Measurements from ENCODE around the gene LDLRAD4. TPM values are rescaled to one million over a fixed set of nuclear protein-coding genes. Genes with fewer than 3 reads are reported as not detected.

The LDLRAD4 gene
- total RNA-seq, 1 donor from 2014 or later: 34.1 TPM

DNA sequence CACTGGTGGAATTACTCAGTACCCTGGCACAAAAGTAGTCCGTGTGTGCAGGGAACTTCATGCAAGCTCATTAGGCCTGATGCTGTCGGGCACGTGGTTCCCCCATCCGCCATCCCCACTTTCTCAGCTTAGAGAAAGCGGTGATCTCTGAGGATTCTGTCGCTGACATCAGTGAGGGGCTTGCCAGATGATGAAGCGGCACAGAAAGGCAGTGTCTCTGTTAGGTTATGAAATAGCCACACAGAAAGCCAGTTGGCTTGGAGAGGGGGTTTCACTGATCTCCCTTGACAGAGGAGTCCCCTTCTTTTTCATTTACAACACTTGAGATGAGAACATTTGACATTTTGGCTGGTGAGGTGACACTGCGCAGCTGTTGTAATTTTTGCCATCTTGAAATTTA lies 328.1 kb downstream of the LDLRAD4 start:
- peaks cover 7% of the 10 kb centered on the region for H3K4me1 Mint-ChIP-seq (ENCODE audit: unreplicated experiment)
- H3K27me3 Mint-ChIP-seq (ENCODE audit: unreplicated experiment): no peaks in the 10 kb centered on the region
- H3K4me3 Mint-ChIP-seq (ENCODE audit: unreplicated experiment): no peak overlapping the region
- DNase-seq (ENCODE audit: low spot score): no peak
- no peaks in the 10 kb centered on the region for H3K9me3 Mint-ChIP-seq (ENCODE audit: unreplicated experiment)
- TF ChIP-seq, protein P1, sequence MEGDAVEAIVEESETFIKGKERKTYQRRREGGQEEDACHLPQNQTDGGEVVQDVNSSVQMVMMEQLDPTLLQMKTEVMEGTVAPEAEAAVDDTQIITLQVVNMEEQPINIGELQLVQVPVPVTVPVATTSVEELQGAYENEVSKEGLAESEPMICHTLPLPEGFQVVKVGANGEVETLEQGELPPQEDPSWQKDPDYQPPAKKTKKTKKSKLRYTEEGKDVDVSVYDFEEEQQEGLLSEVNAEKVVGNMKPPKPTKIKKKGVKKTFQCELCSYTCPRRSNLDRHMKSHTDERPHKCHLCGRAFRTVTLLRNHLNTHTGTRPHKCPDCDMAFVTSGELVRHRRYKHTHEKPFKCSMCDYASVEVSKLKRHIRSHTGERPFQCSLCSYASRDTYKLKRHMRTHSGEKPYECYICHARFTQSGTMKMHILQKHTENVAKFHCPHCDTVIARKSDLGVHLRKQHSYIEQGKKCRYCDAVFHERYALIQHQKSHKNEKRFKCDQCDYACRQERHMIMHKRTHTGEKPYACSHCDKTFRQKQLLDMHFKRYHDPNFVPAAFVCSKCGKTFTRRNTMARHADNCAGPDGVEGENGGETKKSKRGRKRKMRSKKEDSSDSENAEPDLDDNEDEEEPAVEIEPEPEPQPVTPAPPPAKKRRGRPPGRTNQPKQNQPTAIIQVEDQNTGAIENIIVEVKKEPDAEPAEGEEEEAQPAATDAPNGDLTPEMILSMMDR (IDR thresholded peaks at IDR 0.05; ENCODE audit: unreplicated experiment): no peak
- peaks cover 3% of the 10 kb centered on the region for H3K36me3 Mint-ChIP-seq (ENCODE audit: low read depth, unreplicated experiment)
- no peak overlapping the region for H3K27ac Mint-ChIP-seq (ENCODE audit: unreplicated experiment)

DNA sequence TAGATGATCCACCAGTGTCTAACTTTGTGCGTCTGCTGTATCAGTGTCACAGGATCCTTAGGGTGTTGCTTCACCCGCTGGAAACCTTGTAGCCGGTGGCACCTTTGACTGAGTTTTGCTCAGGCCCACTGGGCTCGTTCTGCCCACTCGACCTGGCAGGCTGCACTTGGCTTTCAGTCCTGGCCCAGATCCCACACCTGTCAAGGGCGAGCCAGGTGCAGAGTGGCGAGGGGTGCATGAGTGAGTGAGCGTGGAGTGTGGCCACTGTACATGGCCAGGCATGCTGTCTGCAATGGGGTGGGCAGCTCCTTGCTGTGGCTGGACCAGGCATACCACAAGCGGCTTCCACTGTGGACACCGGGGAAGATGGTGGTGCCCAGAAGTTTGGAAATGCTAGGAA lies 328.8 kb downstream of the LDLRAD4 start:
- Mint-ChIP-seq H3K4me1 (ENCODE audit: unreplicated experiment) (peaks cover 4% of the 10 kb centered on the region), H3K9me3 (ENCODE audit: unreplicated experiment) (no peaks in the 10 kb centered on the region), H3K36me3 (ENCODE audit: low read depth, unreplicated experiment) (peaks cover 3% of the 10 kb centered on the region), H3K27me3 (ENCODE audit: unreplicated experiment) (no peaks in the 10 kb centered on the region), H3K4me3 (ENCODE audit: unreplicated experiment) (no peak overlapping the region), H3K27ac (ENCODE audit: unreplicated experiment) (no peak overlapping the region)
- no peak for DNase-seq (ENCODE audit: low spot score)
- TF ChIP-seq, protein P1 (IDR thresholded peaks at IDR 0.05; ENCODE audit: unreplicated experiment): no peak

DNA sequence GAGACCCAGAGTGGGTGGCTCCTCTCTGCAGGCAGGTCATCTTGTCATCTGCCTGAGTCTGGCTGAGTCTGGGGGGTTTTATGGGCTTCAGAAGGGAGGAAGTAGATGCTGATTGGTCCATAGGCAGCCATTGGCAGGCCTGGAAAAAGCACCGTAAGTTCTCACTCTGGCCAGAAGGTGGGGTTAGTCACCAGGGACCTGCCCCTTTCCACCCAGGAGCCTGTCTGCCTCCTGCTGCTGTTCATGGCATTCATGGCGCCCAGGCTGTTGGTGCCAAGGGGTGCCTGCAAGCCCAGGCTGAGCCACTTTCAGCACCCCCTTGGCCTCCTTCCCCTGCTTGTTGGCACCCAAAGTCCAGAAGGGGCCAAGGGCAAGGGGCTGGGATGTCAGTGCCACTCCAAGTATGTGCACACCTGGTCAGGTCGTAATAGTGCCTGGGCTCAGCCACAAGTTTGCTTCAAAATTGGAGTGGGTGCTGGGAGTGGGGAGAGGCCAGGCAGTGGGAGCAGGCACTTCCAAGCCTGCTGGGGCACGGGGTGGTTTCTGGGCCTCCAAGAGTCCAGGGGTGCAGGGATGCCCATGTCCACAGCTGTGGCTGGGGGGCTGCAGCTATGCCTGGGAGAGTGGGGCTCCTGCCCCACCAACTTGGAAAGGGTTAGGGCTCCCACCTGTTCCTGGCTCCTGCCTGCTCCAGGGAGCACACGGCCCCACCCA lies 329.7 kb downstream of the LDLRAD4 start:
- H3K4me1 Mint-ChIP-seq (ENCODE audit: unreplicated experiment): no peaks in the 10 kb centered on the region
- no peaks in the 10 kb centered on the region for H3K9me3 Mint-ChIP-seq (ENCODE audit: unreplicated experiment)
- no peak overlapping the region for H3K27ac Mint-ChIP-seq (ENCODE audit: unreplicated experiment)
- TF ChIP-seq, protein P1 (IDR thresholded peaks at IDR 0.05; ENCODE audit: unreplicated experiment): no peak
- peaks cover 3% of the 10 kb centered on the region for H3K36me3 Mint-ChIP-seq (ENCODE audit: low read depth, unreplicated experiment)
- H3K27me3 Mint-ChIP-seq (ENCODE audit: unreplicated experiment): no peaks in the 10 kb centered on the region
- no peak overlapping the region for H3K4me3 Mint-ChIP-seq (ENCODE audit: unreplicated experiment)
- DNase-seq (ENCODE audit: low spot score): no peak

DNA sequence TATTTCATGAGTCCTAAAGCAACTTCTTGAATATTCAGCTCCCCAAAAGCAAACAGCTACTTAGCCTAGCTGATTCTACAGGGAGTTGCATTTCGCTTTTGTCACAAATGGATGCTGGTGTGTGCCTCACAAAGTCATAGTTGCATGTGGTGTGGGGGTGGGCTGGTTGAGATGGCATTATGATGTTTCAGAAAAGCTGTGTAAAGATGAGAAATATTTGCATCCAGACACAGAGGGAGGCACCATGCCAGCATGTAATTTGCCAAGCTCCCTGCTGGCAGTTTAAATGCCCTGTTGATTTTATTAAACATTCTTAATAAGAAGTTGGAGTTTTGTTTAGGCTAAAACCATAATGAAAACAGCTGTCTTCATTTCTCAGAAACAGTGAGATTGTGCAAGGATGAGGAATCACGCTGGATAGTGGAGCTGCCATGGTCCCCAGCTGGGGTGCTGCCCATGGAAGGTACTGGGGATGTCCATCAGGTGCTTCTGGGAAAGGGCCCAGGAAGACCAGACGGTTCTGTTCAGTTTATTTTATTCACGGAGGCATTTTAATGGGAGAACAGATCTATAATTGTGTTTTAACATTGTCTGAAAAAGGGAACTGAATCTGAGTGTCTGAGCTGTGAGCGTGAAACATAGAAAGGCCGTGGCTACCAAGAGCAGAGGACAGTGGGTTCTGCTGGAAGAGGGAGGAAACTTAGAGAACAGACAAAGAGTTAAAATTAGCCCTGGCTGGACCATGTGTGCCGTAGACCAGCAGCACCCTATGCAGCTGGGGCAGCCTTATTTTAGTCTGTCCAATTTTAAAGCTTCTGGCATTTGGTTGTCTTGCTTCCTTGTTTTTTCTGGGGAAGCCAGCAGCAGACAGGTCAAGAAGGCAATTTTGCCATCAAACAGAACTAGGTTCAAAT lies 330.7 kb downstream of the LDLRAD4 start:
- no peaks in the 10 kb centered on the region for H3K9me3 Mint-ChIP-seq (ENCODE audit: unreplicated experiment)
- no peaks in the 10 kb centered on the region for H3K4me1 Mint-ChIP-seq (ENCODE audit: unreplicated experiment)
- H3K27me3 Mint-ChIP-seq (ENCODE audit: unreplicated experiment): no peaks in the 10 kb centered on the region
- no peak overlapping the region for H3K4me3 Mint-ChIP-seq (ENCODE audit: unreplicated experiment)
- TF ChIP-seq, protein P1 (IDR thresholded peaks at IDR 0.05; ENCODE audit: unreplicated experiment): no peak
- peaks cover 3% of the 10 kb centered on the region for H3K36me3 Mint-ChIP-seq (ENCODE audit: low read depth, unreplicated experiment)
- H3K27ac Mint-ChIP-seq (ENCODE audit: unreplicated experiment): no peak overlapping the region
- no peak for DNase-seq (ENCODE audit: low spot score)

DNA sequence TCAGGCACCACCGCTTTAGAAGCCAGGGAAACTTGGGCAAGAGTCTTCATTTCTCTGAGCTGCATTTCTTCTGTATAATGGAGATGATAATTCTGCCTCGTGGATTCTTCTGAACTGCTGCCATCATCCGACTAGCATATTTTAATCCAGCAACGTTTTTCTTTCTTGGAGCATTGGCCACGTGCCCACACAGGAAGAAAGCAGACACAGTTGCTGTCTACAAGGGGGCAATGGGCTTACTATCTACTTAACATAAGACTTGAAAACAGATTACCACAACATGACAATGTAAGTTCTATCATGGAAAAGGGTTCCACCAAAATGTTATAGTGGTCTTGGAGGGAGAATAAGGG lies 331.3 kb downstream of the LDLRAD4 start:
- H3K27me3 Mint-ChIP-seq (ENCODE audit: unreplicated experiment): no peaks in the 10 kb centered on the region
- TF ChIP-seq, protein P1 (IDR thresholded peaks at IDR 0.05; ENCODE audit: unreplicated experiment): no peak
- no peak overlapping the region for H3K4me3 Mint-ChIP-seq (ENCODE audit: unreplicated experiment)
- H3K27ac Mint-ChIP-seq (ENCODE audit: unreplicated experiment): no peak overlapping the region
- no peaks in the 10 kb centered on the region for H3K4me1 Mint-ChIP-seq (ENCODE audit: unreplicated experiment)
- no peak for DNase-seq (ENCODE audit: low spot score)
- no peaks in the 10 kb centered on the region for H3K9me3 Mint-ChIP-seq (ENCODE audit: unreplicated experiment)
- peaks cover 3% of the 10 kb centered on the region for H3K36me3 Mint-ChIP-seq (ENCODE audit: low read depth, unreplicated experiment)
